Measurements from ENCODE around the gene P3H3. TPM values are rescaled to one million over a fixed set of nuclear protein-coding genes. Genes with fewer than 3 reads are reported as not detected.

The P3H3 gene, protein sequence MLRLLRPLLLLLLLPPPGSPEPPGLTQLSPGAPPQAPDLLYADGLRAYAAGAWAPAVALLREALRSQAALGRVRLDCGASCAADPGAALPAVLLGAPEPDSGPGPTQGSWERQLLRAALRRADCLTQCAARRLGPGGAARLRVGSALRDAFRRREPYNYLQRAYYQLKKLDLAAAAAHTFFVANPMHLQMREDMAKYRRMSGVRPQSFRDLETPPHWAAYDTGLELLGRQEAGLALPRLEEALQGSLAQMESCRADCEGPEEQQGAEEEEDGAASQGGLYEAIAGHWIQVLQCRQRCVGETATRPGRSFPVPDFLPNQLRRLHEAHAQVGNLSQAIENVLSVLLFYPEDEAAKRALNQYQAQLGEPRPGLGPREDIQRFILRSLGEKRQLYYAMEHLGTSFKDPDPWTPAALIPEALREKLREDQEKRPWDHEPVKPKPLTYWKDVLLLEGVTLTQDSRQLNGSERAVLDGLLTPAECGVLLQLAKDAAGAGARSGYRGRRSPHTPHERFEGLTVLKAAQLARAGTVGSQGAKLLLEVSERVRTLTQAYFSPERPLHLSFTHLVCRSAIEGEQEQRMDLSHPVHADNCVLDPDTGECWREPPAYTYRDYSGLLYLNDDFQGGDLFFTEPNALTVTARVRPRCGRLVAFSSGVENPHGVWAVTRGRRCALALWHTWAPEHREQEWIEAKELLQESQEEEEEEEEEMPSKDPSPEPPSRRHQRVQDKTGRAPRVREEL
- total RNA-seq = 1 to 10 TPM; 4.3 to 6.3 TPM
- long read RNA-seq, partial matches to known transcripts = 0 of 6 reads
- long read RNA-seq, other reads (novel, unspliced or antisense) = 3 of 6 reads

DNA sequence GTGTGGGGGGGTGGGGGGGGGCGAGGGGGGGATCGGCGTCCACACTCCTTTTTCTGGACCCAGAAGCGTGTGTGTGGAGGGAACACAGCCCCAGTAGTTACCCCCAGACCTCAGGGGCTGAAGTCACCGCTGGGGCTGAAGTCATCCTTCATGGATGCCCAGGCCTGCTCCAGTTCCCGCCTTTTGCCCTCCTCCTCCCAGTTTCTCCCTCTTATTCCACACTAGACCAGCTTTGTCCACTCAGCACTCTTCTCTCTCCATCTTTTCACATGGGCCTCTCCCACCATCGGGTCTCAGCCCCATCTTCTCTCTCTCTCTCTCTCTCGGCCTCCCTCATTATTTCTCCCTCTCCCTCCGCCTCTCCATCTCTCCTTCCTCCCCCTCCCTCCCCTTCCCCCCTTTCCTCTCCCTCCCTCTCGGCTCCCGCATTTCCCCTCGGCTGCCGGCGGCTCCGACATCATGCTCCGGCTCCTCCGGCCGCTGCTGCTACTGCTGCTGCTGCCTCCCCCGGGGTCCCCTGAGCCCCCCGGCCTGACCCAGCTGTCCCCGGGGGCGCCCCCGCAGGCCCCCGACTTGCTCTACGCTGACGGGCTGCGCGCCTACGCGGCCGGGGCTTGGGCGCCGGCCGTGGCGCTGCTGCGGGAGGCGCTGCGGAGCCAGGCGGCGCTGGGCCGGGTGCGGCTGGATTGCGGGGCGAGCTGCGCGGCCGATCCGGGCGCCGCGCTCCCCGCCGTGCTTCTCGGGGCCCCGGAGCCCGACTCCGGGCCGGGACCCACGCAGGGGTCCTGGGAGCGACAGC lies at the start of gene P3H3:
Gene P3H3, plus strand, starts transcription at position 426 of the 799 bp plus-strand sequence. Its CDS starts 34 bp downstream, at position 460.
- DNase-seq (no peak), ATAC-seq (peak; percentile 39)
- intact Hi-C loops (cut with DNase I, micrococcal nuclease) = loop anchor here (5.0 to 10.0 kb wide), 2 partner anchors 73 to 91 kb away; partner anchors contain the start of gene MLF2 (in 1 of the 2)

DNA sequence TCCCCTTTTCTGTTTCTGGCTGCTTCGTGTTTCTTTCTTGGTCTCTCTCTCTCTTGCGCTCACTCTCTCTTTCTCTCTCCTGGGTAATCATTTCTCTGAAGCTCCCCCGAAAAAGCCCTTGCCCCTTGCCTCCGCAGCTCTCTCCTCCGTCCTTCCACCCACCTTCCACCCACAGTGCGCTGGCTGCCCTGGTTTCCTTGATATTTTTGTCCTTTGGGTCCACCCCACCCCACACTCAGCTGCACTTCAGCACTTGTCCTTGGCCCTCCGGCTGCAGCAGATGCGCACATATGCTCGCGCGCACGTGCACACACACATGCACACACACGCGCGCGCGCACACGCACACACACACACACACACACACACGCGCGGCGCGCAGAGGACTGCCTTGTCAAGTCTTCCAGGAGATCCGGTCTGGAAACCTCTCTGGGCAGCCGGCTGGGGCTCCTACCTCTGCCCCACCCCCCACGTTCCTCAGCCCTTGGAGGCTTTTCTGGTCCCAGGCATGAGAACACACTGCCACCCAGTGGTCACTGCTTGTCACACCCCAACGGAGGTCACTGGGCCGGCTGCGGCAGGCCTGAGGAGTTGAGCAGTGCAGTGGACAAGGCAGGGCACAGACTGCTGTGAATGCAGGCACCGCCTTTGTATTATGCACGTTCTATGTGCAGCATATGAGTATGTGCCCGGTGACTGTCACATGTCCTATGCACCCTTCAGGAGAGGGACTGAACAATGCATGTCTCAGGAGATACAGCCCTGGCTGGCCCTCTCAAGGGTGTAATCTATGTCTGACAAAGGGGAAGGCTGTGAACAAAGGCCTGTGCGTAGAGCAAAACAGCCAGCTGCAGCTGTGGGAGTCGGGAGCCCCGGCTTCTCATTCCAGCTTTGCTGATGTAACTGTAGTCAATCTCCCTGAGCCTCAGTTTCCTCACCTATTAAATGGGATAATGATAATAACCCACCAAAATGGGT lies 49.3 kb upstream of the P3H3 start:
- DNase-seq (peak; percentile 94 to 97), ATAC-seq (peak; percentile 91)
- intact Hi-C loops (cut with DNase I, micrococcal nuclease) = no loop called here

DNA sequence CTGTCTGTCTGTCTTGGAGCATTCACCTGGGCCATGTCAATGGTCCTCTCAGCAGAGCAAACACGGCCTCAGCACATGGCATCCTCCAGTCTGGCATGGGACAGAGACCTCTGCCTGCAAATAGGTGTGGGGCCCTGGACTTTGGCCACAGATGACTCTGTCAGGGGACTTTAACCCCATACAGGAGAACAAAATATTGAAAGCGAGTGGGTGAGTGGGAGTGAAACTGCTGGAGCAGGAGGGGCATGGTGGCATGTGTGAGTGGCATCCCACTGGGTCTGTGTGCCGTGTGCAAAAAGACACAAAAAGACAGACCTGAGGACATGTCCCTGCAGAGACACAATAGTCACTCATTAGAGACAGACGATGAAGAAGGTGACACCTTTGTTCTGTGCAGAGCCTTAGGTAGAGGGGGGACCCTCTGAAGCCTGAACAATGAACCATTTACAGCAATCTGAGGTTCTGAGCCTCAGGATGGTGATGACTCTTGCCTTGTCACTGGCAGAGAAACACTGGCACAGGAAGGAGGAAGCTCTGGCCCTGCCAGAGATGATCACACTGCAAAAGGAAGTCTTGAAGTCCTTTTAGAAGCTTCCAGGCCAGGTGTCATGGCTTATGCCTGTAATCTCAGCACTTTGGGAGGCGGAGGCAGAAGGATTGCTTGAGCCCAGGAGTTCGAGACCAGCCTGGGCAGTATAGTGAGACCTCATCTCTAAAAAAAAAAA lies 48.3 kb upstream of the P3H3 start:
- DNase-seq = no peak
- intact Hi-C loops (cut with DNase I, micrococcal nuclease) = loop anchor here in 1 of 2 donors (5.0 kb wide), 1 partner anchor 33 kb away; no protein-coding TSS in a partner anchor
- ATAC-seq = peak; percentile 50

DNA sequence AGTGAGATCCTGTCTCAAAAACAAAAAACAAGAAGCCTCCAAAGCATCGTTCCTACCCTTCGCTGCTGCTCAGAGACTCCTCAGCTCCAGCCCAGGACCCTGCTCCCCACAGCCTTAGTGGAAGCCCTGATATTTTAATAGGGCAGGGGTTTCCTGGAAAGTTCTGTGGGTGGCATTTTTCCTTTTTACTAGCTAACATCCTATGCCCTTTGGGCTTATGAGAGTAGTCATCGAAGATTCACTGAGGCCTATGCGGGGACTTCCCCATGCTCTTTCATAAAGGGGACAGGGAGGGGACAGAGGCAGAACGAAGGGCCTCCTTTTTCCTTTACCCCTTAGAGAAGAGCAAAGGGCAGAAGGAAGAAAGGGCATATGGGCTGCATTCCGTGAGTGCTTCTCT lies 47.6 kb upstream of the P3H3 start:
- DNase-seq (no peak), ATAC-seq (no peak)
- intact Hi-C loops (cut with DNase I, micrococcal nuclease) = loop anchor here in 1 of 2 donors (5.0 kb wide), 1 partner anchor 33 kb away; no protein-coding TSS in a partner anchor

DNA sequence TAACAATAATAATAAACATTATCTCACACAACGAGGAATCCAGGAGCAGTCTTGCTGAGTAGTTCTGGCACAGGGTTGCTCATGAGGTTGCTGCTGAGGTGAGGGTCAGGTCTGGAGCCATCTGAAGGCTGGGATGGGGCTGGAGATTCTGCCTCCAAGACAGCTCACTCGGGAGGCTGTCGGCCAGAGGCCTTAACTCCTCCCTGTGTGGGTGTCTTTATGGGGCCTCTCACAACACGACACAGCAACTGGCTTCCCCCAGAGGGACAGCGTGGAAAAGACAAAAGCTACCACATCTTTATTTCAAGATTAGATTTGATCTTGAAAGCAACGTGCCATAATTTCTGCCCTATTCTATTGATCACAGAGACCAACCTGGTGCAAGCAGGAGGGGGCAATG lies 46.1 kb upstream of the P3H3 start:
- no peak for DNase-seq
- ATAC-seq = no peak
- intact Hi-C loops (cut with DNase I, micrococcal nuclease) = loop anchor here in 1 of 2 donors (5.0 kb wide), 1 partner anchor 35 kb away; no protein-coding TSS in a partner anchor

DNA sequence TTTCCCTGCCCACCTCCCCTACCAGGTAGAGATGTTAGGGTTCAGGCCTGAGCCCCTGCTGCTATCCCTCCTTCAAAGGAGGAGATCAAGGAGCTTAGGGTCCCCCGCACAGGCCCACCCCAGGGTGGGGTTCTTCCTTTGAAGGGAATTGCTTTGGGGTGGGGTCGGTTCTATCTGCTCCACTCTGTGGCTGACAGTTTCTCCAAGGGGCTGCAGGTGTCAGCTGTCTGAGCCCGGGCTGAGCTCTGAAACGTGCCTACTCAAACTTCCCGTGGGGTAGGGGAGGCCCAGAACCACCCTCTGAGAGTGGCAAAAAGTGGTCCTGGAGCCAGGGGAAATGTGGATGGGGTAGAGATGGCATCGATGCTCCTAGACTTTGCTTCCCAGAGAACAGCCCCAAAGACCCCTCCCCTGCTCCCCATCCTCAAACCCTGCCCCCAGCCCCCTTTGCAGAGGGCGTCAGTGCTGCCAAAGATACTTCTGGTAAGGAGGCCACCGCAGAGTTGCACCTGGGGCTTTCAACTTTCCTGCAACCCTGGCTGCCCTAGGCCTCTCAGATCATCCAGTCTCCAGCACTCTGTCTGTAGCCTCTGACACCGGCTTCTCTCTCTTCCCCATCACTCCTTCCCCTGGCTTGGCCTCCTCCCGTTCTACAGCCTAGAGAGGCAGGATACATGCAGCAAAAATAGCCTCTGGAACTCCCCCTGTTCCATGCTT lies 45.2 kb upstream of the P3H3 start:
- no peak for DNase-seq
- ATAC-seq = no peak
- intact Hi-C loops (cut with DNase I, micrococcal nuclease) = loop anchor here in 1 of 2 donors (5.0 kb wide), 1 partner anchor 36 kb away; no protein-coding TSS in a partner anchor

DNA sequence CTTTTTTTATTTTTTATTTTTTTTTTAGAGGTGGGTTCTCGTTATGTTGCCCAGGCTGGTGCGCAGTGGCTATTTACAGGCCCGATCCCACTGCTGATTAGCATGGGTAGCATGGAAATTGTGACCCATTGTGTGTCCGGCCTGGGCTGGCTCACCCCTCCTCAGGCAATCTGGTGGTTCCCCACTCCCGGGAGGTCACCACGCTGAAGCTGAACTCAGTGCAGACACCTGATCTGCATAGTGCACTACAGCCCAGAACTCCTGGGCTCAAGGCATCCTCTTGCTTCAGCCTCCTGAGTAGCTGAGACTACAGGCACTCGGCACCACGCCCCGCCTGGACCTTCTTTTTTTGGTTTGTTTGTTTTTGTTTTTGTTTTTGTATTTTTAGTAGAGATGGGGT lies 44.4 kb upstream of the P3H3 start:
- ATAC-seq (no peak), DNase-seq (no peak)
- intact Hi-C loops (cut with DNase I, micrococcal nuclease) = loop anchor here in 1 of 2 donors (5.0 kb wide), 1 partner anchor 37 kb away; no protein-coding TSS in a partner anchor

DNA sequence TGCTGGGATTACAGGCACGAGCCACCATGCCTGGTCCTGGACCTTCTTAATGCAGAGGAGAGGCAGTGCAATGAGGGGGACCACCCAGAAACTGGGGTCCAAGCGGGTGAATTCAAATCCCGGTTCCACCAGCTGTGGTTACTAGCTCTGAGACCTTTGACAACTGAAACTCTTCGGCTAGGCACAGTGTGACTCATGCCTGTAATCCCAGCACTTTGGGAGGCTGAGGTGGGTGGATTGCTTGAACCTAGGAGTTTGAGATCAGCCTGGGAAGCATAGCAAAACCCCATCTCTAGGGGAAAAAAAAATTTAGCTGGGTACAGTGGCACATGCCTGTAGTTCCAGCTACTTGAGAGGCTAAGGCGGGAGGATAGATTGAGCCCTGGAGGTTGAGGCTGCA lies 43.9 kb upstream of the P3H3 start:
- intact Hi-C loops (cut with DNase I, micrococcal nuclease) = loop anchor here in 1 of 2 donors (5.0 kb wide), 1 partner anchor 37 kb away; no protein-coding TSS in a partner anchor
- ATAC-seq = no peak

DNA sequence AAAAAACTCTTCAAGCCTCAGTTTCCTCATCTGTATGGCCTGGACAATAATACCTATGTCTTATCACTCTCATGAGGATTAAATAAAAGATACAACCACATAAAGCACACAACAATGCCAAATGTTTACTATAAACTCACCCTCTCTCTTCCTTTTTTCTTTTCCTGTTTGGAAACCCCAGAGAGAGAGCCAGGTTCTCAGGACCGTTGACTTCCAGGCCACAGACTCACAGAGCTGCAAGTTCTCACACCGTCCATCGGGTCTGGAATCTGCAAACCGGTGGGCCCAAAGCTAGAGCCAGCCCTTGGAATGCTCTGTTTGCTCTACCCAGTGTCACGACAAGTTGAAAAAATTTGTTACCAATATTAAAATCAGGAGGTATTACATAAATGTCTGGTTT lies 43.4 kb upstream of the P3H3 start:
- DNase-seq (no peak), ATAC-seq (no peak)
- intact Hi-C loops (cut with DNase I, micrococcal nuclease) = loop anchor here in 1 of 2 donors (5.0 kb wide), 1 partner anchor 37 kb away; no protein-coding TSS in a partner anchor

More for the DNA sequence above, 43.9 kb upstream of the P3H3 start:
- DNase-seq = no peak

DNA sequence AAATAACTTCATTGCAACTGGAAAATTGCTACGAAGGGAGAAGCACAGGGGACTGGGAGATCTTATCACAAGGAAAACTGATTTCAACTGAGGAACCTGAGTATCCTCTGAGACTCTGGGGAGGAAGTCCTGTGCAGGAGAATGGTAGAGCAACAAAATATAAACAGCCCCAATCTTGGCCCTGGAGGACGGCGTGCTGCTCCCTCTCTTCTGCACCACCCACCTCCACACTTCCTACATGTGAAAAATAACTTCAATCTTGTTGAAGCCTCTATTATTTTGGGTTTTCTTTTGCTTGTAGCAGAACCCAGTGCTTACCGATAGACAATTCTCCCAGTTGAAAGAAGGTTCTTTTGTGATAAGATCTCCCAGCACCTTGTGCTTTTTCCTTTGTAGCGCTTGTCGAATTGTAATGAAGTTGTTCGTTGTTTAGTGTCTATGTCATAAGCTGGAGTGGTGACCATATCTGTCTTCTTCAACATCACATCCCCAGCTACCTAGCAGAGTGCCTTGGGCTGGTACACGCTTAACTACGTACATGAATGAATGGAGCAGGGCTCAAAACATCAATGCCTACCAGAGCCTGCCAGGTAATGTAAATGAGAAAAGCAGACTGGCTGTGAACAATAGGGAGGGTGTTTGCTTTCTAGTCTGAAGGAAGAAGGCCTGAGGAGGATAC lies 41.7 kb upstream of the P3H3 start:
- DNase-seq (no peak), ATAC-seq (no peak)
- intact Hi-C loops (cut with DNase I, micrococcal nuclease) = no loop called here

DNA sequence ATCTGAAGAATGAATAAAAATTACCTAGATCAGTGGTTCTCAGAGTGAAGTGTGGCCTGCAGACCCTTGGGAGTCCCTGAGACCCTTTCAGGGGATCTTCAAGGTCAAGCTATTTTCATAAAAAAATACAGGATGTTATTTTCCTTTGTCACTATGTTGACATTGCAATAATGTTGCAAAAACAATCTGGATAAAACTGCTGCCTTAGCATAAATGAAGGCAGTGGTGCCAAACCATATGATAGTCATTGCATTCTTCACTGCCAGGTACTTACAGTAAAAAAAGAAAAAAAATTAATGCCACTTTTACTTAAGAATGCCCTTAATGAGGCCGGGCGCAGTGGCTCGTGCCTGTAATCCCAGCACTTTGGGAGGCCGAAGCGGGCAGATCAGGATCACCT lies 40.9 kb upstream of the P3H3 start:
- DNase-seq (no peak), ATAC-seq (no peak)
- intact Hi-C loops (cut with DNase I, micrococcal nuclease) = no loop called here

DNA sequence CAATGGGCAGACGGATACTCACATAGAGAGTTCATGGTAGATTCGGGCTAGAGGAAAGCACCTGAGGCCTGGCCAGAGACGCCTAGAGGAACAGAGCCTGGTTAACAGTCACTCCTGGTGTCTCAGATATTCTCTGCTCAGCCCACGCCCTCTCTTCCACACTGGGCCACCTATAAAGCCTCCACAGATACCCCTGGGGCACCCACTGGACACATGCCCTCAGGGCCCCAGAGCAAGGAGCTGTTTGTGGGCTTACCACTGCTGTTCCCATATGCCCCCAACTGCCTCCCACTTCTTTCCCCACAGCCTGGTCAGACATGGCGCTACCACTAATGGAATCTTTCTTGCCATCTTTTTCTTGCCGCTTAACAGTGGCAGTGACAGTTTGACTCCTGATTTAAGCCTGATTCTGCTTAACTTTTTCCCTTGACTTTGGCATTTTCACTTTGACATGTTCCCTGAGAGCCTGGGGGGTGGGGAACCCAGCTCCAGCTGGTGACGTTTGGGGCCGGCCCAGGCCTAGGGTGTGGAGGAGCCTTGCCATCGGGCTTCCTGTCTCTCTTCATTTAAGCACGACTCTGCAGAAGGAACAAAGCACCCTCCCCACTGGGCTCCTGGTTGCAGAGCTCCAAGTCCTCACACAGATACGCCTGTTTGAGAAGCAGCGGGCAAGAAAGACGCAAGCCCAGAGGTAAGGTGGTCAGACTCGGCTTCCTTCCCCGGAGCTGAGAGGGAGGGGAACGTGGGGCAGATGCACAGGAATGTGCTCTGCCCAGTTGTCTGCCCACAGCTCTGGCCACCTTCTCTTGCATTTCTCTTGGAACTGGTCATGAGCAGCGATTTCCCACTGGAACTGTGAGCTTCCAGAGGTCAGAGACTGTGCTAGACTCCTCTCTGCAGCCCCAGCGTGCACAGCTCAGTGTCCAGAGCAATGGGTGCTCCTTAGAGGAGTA lies 39.0 kb upstream of the P3H3 start, which contains the start of gene CD4:
Gene CD4, plus strand, starts transcription at position 557 of the 953 bp plus-strand sequence. CDS start 10,611 bp downstream, outside the sequence.
- peak; percentile 34 for ATAC-seq
- DNase-seq = peak; percentile 64 to 69
- intact Hi-C loops (cut with DNase I, micrococcal nuclease) = no loop called here

DNA sequence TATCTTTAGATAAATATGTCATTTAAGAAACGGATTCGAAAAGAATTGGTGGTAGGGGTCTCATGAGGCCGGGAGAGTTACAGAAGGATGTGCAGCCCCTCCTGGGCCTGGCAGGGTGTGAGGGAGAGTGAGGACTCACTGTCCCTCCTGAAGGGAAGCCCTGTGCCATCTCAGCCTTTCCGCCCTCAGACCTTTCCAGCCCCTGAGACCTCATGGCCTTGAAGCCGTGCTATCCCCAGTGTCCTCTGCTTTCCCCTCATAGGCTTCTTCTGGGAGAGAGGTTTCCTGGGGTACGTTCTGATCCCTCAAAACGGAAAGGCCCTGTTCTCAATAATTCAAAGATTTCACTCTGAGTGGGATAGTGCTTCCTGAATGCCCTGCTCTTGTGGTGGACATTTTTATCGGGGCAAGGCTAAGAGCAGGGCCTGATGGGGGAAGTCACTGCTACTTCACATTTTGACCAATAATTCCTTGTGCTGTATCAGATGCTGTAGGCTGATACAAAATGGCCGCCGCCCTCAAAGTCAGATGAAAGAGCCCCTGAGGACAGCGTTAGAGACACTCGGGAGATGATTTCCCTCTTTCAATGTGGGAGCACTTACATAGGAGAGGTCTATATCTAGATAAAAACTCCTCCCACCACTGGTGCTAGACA lies 37.6 kb upstream of the P3H3 start:
- no peak for ATAC-seq
- intact Hi-C loops (cut with DNase I, micrococcal nuclease) = no loop called here
- DNase-seq = no peak

DNA sequence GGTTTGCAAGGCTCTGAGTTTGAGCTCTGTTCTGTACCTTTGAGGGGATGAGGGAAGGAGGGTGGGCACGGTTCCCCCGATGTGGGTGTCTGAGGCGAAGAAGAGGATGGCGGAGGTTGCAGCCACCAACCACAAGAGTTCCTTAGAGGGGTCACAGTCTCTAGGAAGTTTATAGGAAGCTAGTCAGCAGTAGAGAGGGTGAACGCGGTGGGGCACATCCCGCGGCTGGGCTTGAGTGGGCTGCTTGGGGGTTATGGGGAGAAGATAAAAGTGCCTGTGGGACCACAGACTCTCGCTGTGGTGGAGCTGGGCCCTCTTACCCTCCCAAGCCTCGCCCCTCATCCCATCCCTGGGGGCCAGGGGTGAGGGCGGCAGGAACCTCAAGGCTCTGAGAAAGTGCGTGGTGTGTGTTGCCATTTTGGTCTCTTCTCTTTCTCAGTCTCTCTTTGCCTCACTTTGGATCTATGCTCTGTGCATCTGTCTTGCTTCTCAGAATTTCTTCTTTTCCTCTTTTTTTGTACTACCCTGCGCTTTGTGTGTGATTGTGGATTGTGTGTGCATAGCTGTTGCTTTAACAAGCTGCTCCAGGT lies 36.2 kb upstream of the P3H3 start:
- intact Hi-C loops (cut with DNase I, micrococcal nuclease) = no loop called here
- DNase-seq = no peak
- ATAC-seq = no peak
